ENCODE measurements around the gene SLC6A5. TPM values are rescaled to one million over a fixed set of nuclear protein-coding genes. Genes with fewer than 3 reads are reported as not detected.

Gene SLC6A5
- total RNA-seq, 4 donors from 2014 or later, result not detected

GRCh38 chr11:20688761-20689160, 89.4 kb downstream of the SLC6A5 start:
- no peak for DNase-seq (ENCODE audit: low spot score)
- no peak for ATAC-seq (ENCODE audit: low FRiP score)
- no peak for TF ChIP-seq CTCF (IDR thresholded peaks at IDR 0.05)

GRCh38 chr11:20707876-20708275, 108.5 kb downstream of the SLC6A5 start:
- TF ChIP-seq CTCF (IDR thresholded peaks at IDR 0.05), result no peak
- ATAC-seq (ENCODE audit: low FRiP score) (no peak), DNase-seq (ENCODE audit: low spot score) (no peak)

Other genes with a start within 250 kb of the SLC6A5 start
- 10 to 100 TPM; 21.7 to 69.7 (median 40.1) TPM for gene HTATIP2, start 235.9 kb upstream of the SLC6A5 start, total RNA-seq
- gene PRMT3, start 211.9 kb upstream of the SLC6A5 start, total RNA-seq, result 10 to 100 TPM; 13.8 to 21.0 (median 16.0) TPM
- gene NELL1, start 70.0 kb downstream of the SLC6A5 start, total RNA-seq, result 1 to 10 TPM in 1 of 4 donors, under 1 TPM in 1, not detected in 2; 0.48 to 1.3 TPM